GM10248 (cell line): ENCODE measurements around the gene ADGRG7.
A peak's percentile ranks its signal among the peaks of the same experiment; 100 is the strongest.

Source experiments
- CTCF ChIA-PET: fragments of 300-600 bp; sonication (Branson Sonifier 250); formaldehyde crosslinking; extraction: SDS; loops from one replicate; lab custom pipeline; 2021; ENCODE audit warnings: antibody characterized with exemption; lab: Yijun Ruan, JAX
- POLR2A ChIA-PET: fragments of 350-650 bp; sonication (Branson Sonifier 250); formaldehyde crosslinking; extraction: SDS; loops from one replicate; lab custom pipeline; 2020; ENCODE audit warnings: antibody characterized with exemption; lab: Yijun Ruan, JAX
- DNase-seq: peaks from one replicate; pipeline ENCODE4 v3.0.0; 2012; ENCODE audit errors: extremely low spot score
- CTCF ChIP-seq: IDR thresholded peaks from 2 replicates; pipeline ENCODE4 v1.5.1; 2012; ENCODE audit warnings: mild to moderate bottlenecking, low read depth; ENCODE audit errors: extremely low read depth, missing control alignments, control extremely low read depth

The ADGRG7 gene

GRCh38 chr3:100603469-100603868, 5.9 kb upstream of the ADGRG7 start:
- peak; percentile 18 for DNase-seq
- TF ChIP-seq CTCF: peak; percentile 36
- ChIA-PET CTCF (interaction anchor here (0.7 to 8.2 kb wide), 8 partner anchors 12 to 286 kb away, joined by 3 to 78 read pairs (median 4); no protein-coding TSS in a partner anchor), POLR2A (interaction anchor here (0.6 kb wide), 1 partner anchor 116 kb away, joined by 4 read pairs; no protein-coding TSS in a partner anchor)

- ChIA-PET CTCF (interaction anchor here (0.8 to 8.2 kb wide), 2 partner anchors 14 to 40 kb away, joined by 3 to 78 read pairs; no protein-coding TSS in a partner anchor), POLR2A (no interaction called here)
- DNase-seq: no peak
- no peak for TF ChIP-seq CTCF
Observed at GRCh38 chr3:100605358-100605757, 4.0 kb upstream of the ADGRG7 start.

- CTCF ChIA-PET: no interaction called here
Observed at GRCh38 chr3:100606894-100607512, 2.4 kb upstream of the ADGRG7 start.

GRCh38 chr3:100609963-100610362, 562 bp downstream of the ADGRG7 start:
- CTCF ChIA-PET: interaction anchor here (1.0 to 1.5 kb wide), 3 partner anchors 10 to 38 kb away, joined by 3 read pairs; no protein-coding TSS in a partner anchor
- POLR2A ChIA-PET: no interaction called here
- no peak for DNase-seq
- no peak for TF ChIP-seq CTCF

More at GRCh38 chr3:100606894-100607512, 2.4 kb upstream of the ADGRG7 start:
- POLR2A ChIA-PET: interaction anchor here (0.6 kb wide), 1 partner anchor 760 kb away, joined by 4 read pairs; no protein-coding TSS in a partner anchor
- DNase-seq: peak; percentile 21
- TF ChIP-seq CTCF: no peak

GRCh38 chr3:100611221-100611620, 1.8 kb downstream of the ADGRG7 start:
- POLR2A ChIA-PET: no interaction called here
- DNase-seq: no peak
- no peak for TF ChIP-seq CTCF
- CTCF ChIA-PET: interaction anchor here (2.2 kb wide), 1 partner anchor 148 kb away, joined by 7 read pairs; no protein-coding TSS in a partner anchor

GRCh38 chr3:100613721-100614390, 4.5 kb downstream of the ADGRG7 start:
- ChIA-PET CTCF (no interaction called here), POLR2A (no interaction called here)
- TF ChIP-seq CTCF: no peak
- DNase-seq: no peak
